NCI-H526 (cell line): ENCODE measurements around the gene CCDC13.
"Not testable (repeated sequence)": the region's sequence is repeated elsewhere in the genome, so short reads cannot be mapped to it uniquely, and the experiment has no call there.

Source experiments
- DNase-seq, 2 experiments: peaks; one replicate each; lab custom pipeline; 2025; lab: John Stamatoyannopoulos, UW

CCDC13 gene

GRCh38 chr3:42772670-42773408 is at the start of gene CCDC13:
Gene CCDC13 (minus strand): TSS chr3:42773253. CDS start chr3:42758345, 14,908 bp downstream.
- peak; percentile 79 to 92 for DNase-seq

GRCh38 chr3:42822828-42823227 is 49.8 kb upstream of the CCDC13 start:
- DNase-seq = no peak

- no peak for DNase-seq
Measured at GRCh38 chr3:42820746-42821051, 47.6 kb upstream of the CCDC13 start.

- peak; percentile 61 to 65 for DNase-seq
Measured at GRCh38 chr3:42819351-42819965, 46.4 kb upstream of the CCDC13 start.

- DNase-seq = no peak
Measured at GRCh38 chr3:42815826-42816225, 42.8 kb upstream of the CCDC13 start.

GRCh38 chr3:42814914-42815507 is 42.0 kb upstream of the CCDC13 start:
- DNase-seq = no peak

- DNase-seq = no peak
Measured at GRCh38 chr3:42814246-42814645, 41.2 kb upstream of the CCDC13 start.

GRCh38 chr3:42811118-42811883 is 38.2 kb upstream of the CCDC13 start:
- not testable (repeated sequence) for DNase-seq

GRCh38 chr3:42810706-42811105 is 37.7 kb upstream of the CCDC13 start:
- not testable (repeated sequence) for DNase-seq

- DNase-seq = no peak
Measured at GRCh38 chr3:42809202-42809601, 36.1 kb upstream of the CCDC13 start, which contains the start of gene ACKR2. Gene ACKR2 (plus strand): TSS chr3:42809445. CDS start chr3:42864503, 55,058 bp downstream.

GRCh38 chr3:42807929-42808328 is 34.9 kb upstream of the CCDC13 start:
- DNase-seq = no peak

- DNase-seq = peak in 1 of 2 experiments; percentile 32
Measured at GRCh38 chr3:42805141-42805821, 32.2 kb upstream of the CCDC13 start.

- no peak for DNase-seq
Measured at GRCh38 chr3:42804831-42805132, 31.7 kb upstream of the CCDC13 start.

GRCh38 chr3:42804106-42804830 is 31.2 kb upstream of the CCDC13 start, which contains the start of gene HIGD1A:
Gene HIGD1A (minus strand): TSS chr3:42804490. CDS start chr3:42794253, 10,237 bp downstream.
- peak; percentile 84 to 98 for DNase-seq

- peak; percentile 14 to 67 for DNase-seq
Measured at GRCh38 chr3:42803414-42804105, 30.5 kb upstream of the CCDC13 start.

GRCh38 chr3:42802876-42803413 is 29.9 kb upstream of the CCDC13 start:
- DNase-seq = peak in 1 of 2 experiments; percentile 7

- no peak for DNase-seq
Measured at GRCh38 chr3:42801784-42802183, 28.7 kb upstream of the CCDC13 start.

GRCh38 chr3:42801048-42801620 is 28.1 kb upstream of the CCDC13 start:
- DNase-seq = no peak

GRCh38 chr3:42800251-42800650 is 27.2 kb upstream of the CCDC13 start:
- no peak for DNase-seq

- DNase-seq = no peak
Measured at GRCh38 chr3:42799376-42799775, 26.3 kb upstream of the CCDC13 start.
